ENCODE data around the gene BCHE.

The BCHE gene

GRCh38 chr3:165837058-165837525 is at the start of gene BCHE:
BCHE (minus strand) TSS chr3:165837423; CDS start chr3:165831033, 6,390 bp downstream.
- peak; percentile 40 for DNase-seq (ENCODE audit: low spot score)

GRCh38 chr3:165885558-165886270 is 48.5 kb upstream of the BCHE start:
- no peak for DNase-seq (ENCODE audit: low spot score)

- no peak for DNase-seq (ENCODE audit: low spot score)
These were observed 47.3 kb upstream of the BCHE start for GRCh38 chr3:165884518-165884917.

- DNase-seq (ENCODE audit: low spot score): no peak
These were observed 46.7 kb upstream of the BCHE start for GRCh38 chr3:165883863-165884478.

- no peak for DNase-seq (ENCODE audit: low spot score)
These were observed 45.9 kb upstream of the BCHE start for GRCh38 chr3:165883117-165883516.

- DNase-seq (ENCODE audit: low spot score): no peak
These were observed 38.4 kb upstream of the BCHE start for GRCh38 chr3:165875644-165876043.

GRCh38 chr3:165874663-165875489 is 37.7 kb upstream of the BCHE start:
- no peak for DNase-seq (ENCODE audit: low spot score)

- DNase-seq (ENCODE audit: low spot score): no peak
These were observed 30.9 kb upstream of the BCHE start for GRCh38 chr3:165868088-165868487.

- no peak for DNase-seq (ENCODE audit: low spot score)
These were observed 21.8 kb upstream of the BCHE start for GRCh38 chr3:165859061-165859460.

GRCh38 chr3:165855581-165855980 is 18.4 kb upstream of the BCHE start:
- no peak for DNase-seq (ENCODE audit: low spot score)

- DNase-seq (ENCODE audit: low spot score): no peak
These were observed 17.5 kb upstream of the BCHE start for GRCh38 chr3:165854696-165855095.

GRCh38 chr3:165852711-165853110 is 15.5 kb upstream of the BCHE start:
- no peak for DNase-seq (ENCODE audit: low spot score)

GRCh38 chr3:165852191-165852590 is 15.0 kb upstream of the BCHE start:
- no peak for DNase-seq (ENCODE audit: low spot score)

- DNase-seq (ENCODE audit: low spot score): no peak
These were observed 8.8 kb upstream of the BCHE start for GRCh38 chr3:165846056-165846455.

GRCh38 chr3:165839296-165840076 is 2.3 kb upstream of the BCHE start:
- DNase-seq (ENCODE audit: low spot score): no peak

- no peak for DNase-seq (ENCODE audit: low spot score)
These were observed 578 bp upstream of the BCHE start for GRCh38 chr3:165837801-165838200.

- DNase-seq (ENCODE audit: low spot score): no peak
These were observed 1.8 kb downstream of the BCHE start for GRCh38 chr3:165835431-165835830.

GRCh38 chr3:165830746-165831145 is 6.5 kb downstream of the BCHE start:
- DNase-seq (ENCODE audit: low spot score): no peak

GRCh38 chr3:165827883-165828282 is 9.3 kb downstream of the BCHE start:
- DNase-seq (ENCODE audit: low spot score): no peak

- no peak for DNase-seq (ENCODE audit: low spot score)
These were observed 10.0 kb downstream of the BCHE start for GRCh38 chr3:165827233-165827632.

- no peak for DNase-seq (ENCODE audit: low spot score)
These were observed 16.5 kb downstream of the BCHE start for GRCh38 chr3:165820671-165821123.

GRCh38 chr3:165817160-165817709 is 20.0 kb downstream of the BCHE start:
- DNase-seq (ENCODE audit: low spot score): no peak

All from putamen (tissue), 1 donor.